Trophoblast cell (in vitro differentiated cells and primary cell): ENCODE data around the gene WDR48.
A peak's percentile ranks its signal among the peaks of the same experiment; 100 is the strongest.

Experiments used
- DNase-seq, 2 donors: peaks; one replicate each; pipeline ENCODE4 v3.0.0-alpha.2; 2016
- H2AFZ ChIP-seq: 2 replicates; pipeline ENCODE4 v1.6.1; 2013; ENCODE audit warnings: low read length, moderate library complexity, mild to moderate bottlenecking; ENCODE audit not compliant: insufficient read depth, poor library complexity
- H2AK5ac ChIP-seq: 2 replicates; pipeline ENCODE4 v1.6.1; 2013; ENCODE audit warnings: mild to moderate bottlenecking, low read length
- H2BK120ac ChIP-seq: 2 replicates; pipeline ENCODE4 v1.6.1; 2013; ENCODE audit warnings: low read length, mild to moderate bottlenecking, moderate library complexity; ENCODE audit not compliant: insufficient read depth, poor library complexity
- H2BK12ac ChIP-seq: 2 replicates; pipeline ENCODE4 v1.6.1; 2013; ENCODE audit warnings: mild to moderate bottlenecking, low read length, moderate library complexity
- H2BK5ac ChIP-seq: 2 replicates; pipeline ENCODE4 v1.6.1; 2013; ENCODE audit warnings: low read length, low read depth, moderate library complexity, mild to moderate bottlenecking; ENCODE audit not compliant: poor library complexity
- H3K14ac ChIP-seq: 2 replicates; pipeline ENCODE4 v1.6.1; 2013; ENCODE audit warnings: mild to moderate bottlenecking, low read length
- H3K18ac ChIP-seq: 2 replicates; pipeline ENCODE4 v1.6.1; 2013; ENCODE audit warnings: mild to moderate bottlenecking, low read length
- H3K23ac ChIP-seq: 2 replicates; pipeline ENCODE4 v1.6.1; 2013; ENCODE audit warnings: low read length
- H3K27ac ChIP-seq: 2 replicates; pipeline ENCODE4 v1.5.1; 2013; ENCODE audit warnings: low read depth, mild to moderate bottlenecking, inconsistent platforms, low read length, moderate library complexity
- H3K27me3 ChIP-seq: 2 replicates; pipeline ENCODE4 v1.6.1; 2013; ENCODE audit warnings: inconsistent platforms, mild to moderate bottlenecking, low read length, moderate library complexity; ENCODE audit not compliant: insufficient read depth
- H3K36me3 ChIP-seq, 2 experiments: 1 replicate in 1 of 2; 2 replicates in 1 of 2; pipeline ENCODE4 v1.6.1; 2013; ENCODE audit warnings: low read length in 2 of 2, mild to moderate bottlenecking in 2 of 2, moderate library complexity in 1 of 2; ENCODE audit not compliant: insufficient read depth in 2 of 2, control insufficient read depth in 1 of 2
- H3K4ac ChIP-seq: 2 replicates; pipeline ENCODE4 v1.6.1; 2013; ENCODE audit warnings: low read depth, mild to moderate bottlenecking, low read length, moderate library complexity
- H3K4me1 ChIP-seq, 2 experiments: 1 replicate in 1 of 2; 2 replicates in 1 of 2; pipeline ENCODE4 v1.6.1; 2013; ENCODE audit warnings: low read length in 2 of 2, mild to moderate bottlenecking in 2 of 2, moderate library complexity in 1 of 2; ENCODE audit not compliant: insufficient read depth in 2 of 2, control insufficient read depth in 1 of 2
- H3K4me2 ChIP-seq: 2 replicates; pipeline ENCODE4 v1.6.1; 2013; ENCODE audit warnings: inconsistent platforms, mild to moderate bottlenecking, low read length, moderate library complexity
- H3K4me3 ChIP-seq: 2 replicates; pipeline ENCODE4 v1.5.1; 2013; ENCODE audit warnings: mild to moderate bottlenecking, low read depth, low read length, inconsistent platforms
- H3K79me1 ChIP-seq: one replicate; pipeline ENCODE4 v1.6.1; 2013; ENCODE audit warnings: low read length
- H3K79me2 ChIP-seq: 2 replicates; pipeline ENCODE4 v1.6.1; 2013; ENCODE audit warnings: low read length, mild to moderate bottlenecking; ENCODE audit not compliant: control insufficient read depth, insufficient read depth, poor library complexity
- H3K9ac ChIP-seq: 2 replicates; pipeline ENCODE4 v1.6.1; 2013; ENCODE audit warnings: mild to moderate bottlenecking, low read length
- H3K9me3 ChIP-seq: 2 replicates; pipeline ENCODE4 v1.6.1; 2013; ENCODE audit warnings: low read depth, mild to moderate bottlenecking, control low read depth, inconsistent platforms, low read length; ENCODE audit not compliant: insufficient read depth
- H4K12ac ChIP-seq: 2 replicates; pipeline ENCODE4 v1.6.1; 2013; ENCODE audit warnings: low read depth, mild to moderate bottlenecking, low read length, moderate library complexity
- H4K8ac ChIP-seq: 2 replicates; pipeline ENCODE4 v1.6.1; 2013; ENCODE audit warnings: low read depth, mild to moderate bottlenecking, low read length, moderate library complexity
- H4K91ac ChIP-seq: one replicate; pipeline ENCODE4 v1.6.1; 2013; ENCODE audit warnings: low read depth, mild to moderate bottlenecking, low read length, moderate library complexity
- WGBS: extraction: QIAGEN DNeasy Blood & Tissue Kit; methylation state at CpG from one replicate; pipeline ENCODE4 v1.1.7; 2013; ENCODE audit warnings: missing lambda C conversion rate; ENCODE audit not compliant: insufficient read length, insufficient coverage; ENCODE audit errors: extremely low coverage; 5-methylcytosine and 5-hydroxymethylcytosine counted together

The WDR48 gene

GRCh38 chr3:39021465-39022285 lies 30.1 kb upstream of the WDR48 start:
- H3K4me2 ChIP-seq = no peak overlapping the region
- H3K4ac ChIP-seq = peak overlapping the region; percentile 48
- no peak overlapping the region for H2BK12ac ChIP-seq
- no peak overlapping the region for H3K14ac ChIP-seq
- H3K4me3 ChIP-seq = no peak overlapping the region
- no peaks in the 10 kb centered on the region for H3K27me3 ChIP-seq
- H2AK5ac ChIP-seq = peak overlapping the region; percentile 55
- H4K8ac ChIP-seq = no peak overlapping the region
- H3K4me1 ChIP-seq = peaks cover 0 to 3% of the 10 kb centered on the region in 2 experiments
- no peak overlapping the region for H3K23ac ChIP-seq
- H3K18ac ChIP-seq = no peak overlapping the region
- H3K27ac ChIP-seq = peak overlapping the region; percentile 1
- no peaks in the 10 kb centered on the region for H3K79me2 ChIP-seq
- peak overlapping the region; percentile 51 for H2BK5ac ChIP-seq
- H2BK120ac ChIP-seq = peak overlapping the region; percentile 73
- peak overlapping the region; percentile 65 for H4K91ac ChIP-seq
- H3K79me1 ChIP-seq = peaks cover 4% of the 10 kb centered on the region
- DNase-seq = peak; percentile 3 to 48
- H3K9me3 ChIP-seq = no peaks in the 10 kb centered on the region
- WGBS = no CpG with 5 or more reads among the region's 4 CpGs
- no peak overlapping the region for H4K12ac ChIP-seq
- H2AFZ ChIP-seq = no peak overlapping the region
- no peaks in the 10 kb centered on the region for H3K36me3 ChIP-seq
- H3K9ac ChIP-seq = no peak overlapping the region

GRCh38 chr3:39022286-39022630 lies 29.6 kb upstream of the WDR48 start:
- Histone ChIP-seq H3K4me2 (no peak overlapping the region), H4K91ac (no peak overlapping the region), H3K79me1 (peaks cover 4% of the 10 kb centered on the region), H2AK5ac (no peak overlapping the region), H4K8ac (no peak overlapping the region), H3K9ac (no peak overlapping the region), H2BK12ac (no peak overlapping the region), H3K9me3 (no peaks in the 10 kb centered on the region), H3K23ac (no peak overlapping the region), H2BK5ac (no peak overlapping the region), H3K79me2 (no peaks in the 10 kb centered on the region), H4K12ac (no peak overlapping the region), H3K4me3 (no peak overlapping the region), H3K4ac (no peak overlapping the region), H2BK120ac (no peak overlapping the region), H3K36me3 (no peaks in the 10 kb centered on the region), H3K27me3 (no peaks in the 10 kb centered on the region), H3K4me1 (peaks cover 0 to 3% of the 10 kb centered on the region in 2 experiments), H3K14ac (no peak overlapping the region), H3K18ac (no peak overlapping the region), H2AFZ (no peak overlapping the region), H3K27ac (peak overlapping the region; percentile 0)
- no peak for DNase-seq

- Histone ChIP-seq H3K9ac (no peak overlapping the region), H4K8ac (no peak overlapping the region), H2BK120ac (no peak overlapping the region), H3K27ac (peak overlapping the region; percentile 11), H3K9me3 (no peaks in the 10 kb centered on the region), H4K91ac (no peak overlapping the region), H4K12ac (no peak overlapping the region), H3K4ac (no peak overlapping the region), H3K79me1 (peaks cover 4% of the 10 kb centered on the region), H2BK5ac (no peak overlapping the region), H3K4me2 (no peak overlapping the region), H3K23ac (no peak overlapping the region), H3K27me3 (no peaks in the 10 kb centered on the region), H3K36me3 (no peaks in the 10 kb centered on the region), H3K18ac (no peak overlapping the region), H3K79me2 (no peaks in the 10 kb centered on the region), H2AFZ (no peak overlapping the region), H3K4me3 (no peak overlapping the region), H2AK5ac (no peak overlapping the region), H3K14ac (no peak overlapping the region), H2BK12ac (no peak overlapping the region), H3K4me1 (peaks cover 0 to 3% of the 10 kb centered on the region in 2 experiments)
- no peak for DNase-seq
Observed at GRCh38 chr3:39024497-39024896, 27.3 kb upstream of the WDR48 start.

- Histone ChIP-seq H4K8ac (no peak overlapping the region), H3K9me3 (no peaks in the 10 kb centered on the region), H2AK5ac (no peak overlapping the region), H2BK5ac (no peak overlapping the region), H3K27ac (no peak overlapping the region), H3K18ac (no peak overlapping the region), H4K91ac (no peak overlapping the region), H3K79me1 (peaks cover 4% of the 10 kb centered on the region), H3K23ac (no peak overlapping the region), H2BK120ac (no peak overlapping the region), H3K79me2 (no peaks in the 10 kb centered on the region), H3K4ac (no peak overlapping the region), H4K12ac (no peak overlapping the region), H2AFZ (no peak overlapping the region), H3K4me3 (no peak overlapping the region), H3K36me3 (no peaks in the 10 kb centered on the region), H3K4me2 (no peak overlapping the region), H3K4me1 (peaks cover 0 to 3% of the 10 kb centered on the region in 2 experiments), H2BK12ac (no peak overlapping the region), H3K9ac (no peak overlapping the region), H3K27me3 (no peaks in the 10 kb centered on the region), H3K14ac (no peak overlapping the region)
- peak in 1 of 2 donors; percentile 5 for DNase-seq
- WGBS = no CpG with 5 or more reads among the region's 6 CpGs
Observed at GRCh38 chr3:39025222-39025970, 26.4 kb upstream of the WDR48 start.
